NCI-H2081 (cell line): ENCODE measurements around the gene SHQ1.
"Not testable (repeated sequence)": the region's sequence is repeated elsewhere in the genome, so short reads cannot be mapped to it uniquely, and the experiment has no call there.

Experiments used
- DNase-seq, 2 experiments: peaks; one replicate each; lab custom pipeline; 2025; lab: John Stamatoyannopoulos, UW

SHQ1 gene

DNA sequence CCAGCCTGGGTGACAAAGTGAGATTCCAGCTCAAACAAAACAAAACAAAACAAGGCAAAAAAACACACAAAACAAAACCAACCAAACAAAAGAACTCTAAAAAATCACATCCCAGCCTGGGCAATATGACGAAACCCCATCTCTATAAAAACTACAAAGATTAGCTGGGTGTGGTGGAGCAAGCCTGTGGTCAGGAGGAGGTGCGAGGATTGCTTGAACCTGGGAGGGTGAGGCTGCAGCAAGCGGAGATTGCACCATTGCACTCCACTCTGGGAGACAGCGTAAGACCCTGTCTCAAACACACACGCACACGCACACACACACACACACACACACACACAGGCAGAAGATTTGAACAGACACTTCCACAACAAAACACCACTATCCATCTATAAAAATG, 99.6 kb downstream of the SHQ1 start:
- no peak for DNase-seq

GRCh38 chr3:72746430-72747411, 101.5 kb downstream of the SHQ1 start:
- no peak for DNase-seq

- peak in 1 of 2 experiments; percentile 45 for DNase-seq
Observed at GRCh38 chr3:72745146-72745999, 102.9 kb downstream of the SHQ1 start.

DNA sequence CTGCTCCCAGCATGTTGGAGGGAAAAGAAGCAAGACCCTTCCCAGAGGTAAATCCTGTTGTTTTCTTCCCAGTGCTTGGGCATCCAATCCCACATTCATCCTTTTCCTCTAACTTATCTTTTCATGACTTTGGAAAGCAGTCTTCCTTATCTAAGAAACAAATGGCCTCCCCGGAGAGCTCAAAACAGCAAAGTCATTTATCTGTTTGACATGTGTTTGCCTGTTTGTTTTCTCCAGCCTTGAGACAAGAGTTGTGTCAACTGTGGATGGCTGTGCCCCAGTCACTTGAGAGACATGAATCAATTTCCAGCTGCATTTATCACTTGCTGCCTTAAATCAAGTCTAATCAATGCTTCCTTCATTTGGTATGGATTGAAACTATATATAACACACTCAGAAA, 103.9 kb downstream of the SHQ1 start:
- DNase-seq: no peak

DNA sequence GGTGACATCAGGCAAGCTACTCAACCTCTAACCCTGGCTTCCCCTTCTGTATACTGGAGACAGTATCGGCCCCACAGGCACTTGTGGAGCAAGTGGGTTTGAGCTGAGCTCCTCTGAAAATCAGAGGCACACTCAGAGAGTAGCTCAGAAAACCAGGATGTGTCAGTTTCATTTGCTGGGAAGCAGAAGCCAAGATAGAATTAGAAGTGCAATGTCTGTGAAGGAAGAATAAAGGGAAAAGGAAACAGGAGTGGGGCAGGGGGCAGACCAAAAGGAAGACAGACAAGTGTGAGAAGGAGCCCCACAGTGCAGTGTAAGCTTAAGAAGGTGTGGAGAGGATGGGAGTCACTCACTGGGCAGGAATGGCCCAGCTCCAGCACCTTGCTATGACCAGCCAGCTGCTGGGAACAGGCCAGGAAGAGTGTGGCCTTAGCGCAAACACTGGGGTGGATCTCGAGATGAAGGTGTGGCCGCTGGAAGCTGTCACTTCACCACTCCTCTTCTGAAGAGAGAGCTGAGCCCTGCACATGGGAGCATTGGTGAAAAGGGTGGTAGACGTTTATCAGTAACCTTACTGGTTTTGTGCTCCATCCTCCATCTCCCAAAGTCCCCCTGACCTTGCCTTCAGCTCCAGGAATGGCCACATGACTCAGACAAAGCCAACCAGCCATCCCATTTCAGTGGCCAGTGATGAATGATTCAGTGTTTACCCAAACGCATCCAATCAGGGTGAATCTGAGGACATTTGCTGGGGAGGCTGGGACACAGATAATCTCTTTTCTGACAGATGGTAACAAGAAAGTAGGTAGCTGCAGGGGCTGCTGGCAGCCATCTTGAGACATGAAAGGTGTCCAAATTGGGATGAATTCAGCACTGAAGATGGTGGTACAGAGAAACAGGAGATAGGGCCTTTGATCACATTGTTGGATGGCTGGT, 108.4 kb downstream of the SHQ1 start:
- no peak for DNase-seq

- DNase-seq: peak; percentile 22 to 54
Observed at GRCh38 chr3:72738752-72739530, 109.3 kb downstream of the SHQ1 start.

- not testable (repeated sequence) for DNase-seq
Observed at GRCh38 chr3:72735072-72735471, 113.2 kb downstream of the SHQ1 start.

DNA sequence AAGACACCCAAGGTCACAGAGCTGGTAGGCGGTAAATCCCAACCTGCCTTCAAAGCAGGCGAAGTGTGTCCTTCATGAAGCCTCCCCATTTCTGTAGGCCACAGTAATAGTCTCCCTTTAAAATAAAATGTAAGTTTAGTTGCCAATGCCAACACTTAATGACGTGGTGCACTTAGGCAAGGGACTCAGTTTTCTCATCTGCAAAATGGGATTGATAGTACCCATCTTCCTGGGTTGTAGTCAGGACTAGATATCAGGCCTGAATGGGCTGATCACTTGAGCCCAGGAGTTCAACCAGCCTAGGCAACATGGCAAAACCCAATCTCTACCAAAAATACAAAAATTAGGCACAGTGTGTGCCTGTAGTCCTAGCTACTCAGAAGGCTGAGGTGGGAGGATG, 114.6 kb downstream of the SHQ1 start:
- no peak for DNase-seq

GRCh38 chr3:72732666-72733345, 115.4 kb downstream of the SHQ1 start:
- DNase-seq: peak; percentile 58 to 83

- peak; percentile 17 to 68 for DNase-seq
Observed at GRCh38 chr3:72728958-72729467, 119.2 kb downstream of the SHQ1 start.

DNA sequence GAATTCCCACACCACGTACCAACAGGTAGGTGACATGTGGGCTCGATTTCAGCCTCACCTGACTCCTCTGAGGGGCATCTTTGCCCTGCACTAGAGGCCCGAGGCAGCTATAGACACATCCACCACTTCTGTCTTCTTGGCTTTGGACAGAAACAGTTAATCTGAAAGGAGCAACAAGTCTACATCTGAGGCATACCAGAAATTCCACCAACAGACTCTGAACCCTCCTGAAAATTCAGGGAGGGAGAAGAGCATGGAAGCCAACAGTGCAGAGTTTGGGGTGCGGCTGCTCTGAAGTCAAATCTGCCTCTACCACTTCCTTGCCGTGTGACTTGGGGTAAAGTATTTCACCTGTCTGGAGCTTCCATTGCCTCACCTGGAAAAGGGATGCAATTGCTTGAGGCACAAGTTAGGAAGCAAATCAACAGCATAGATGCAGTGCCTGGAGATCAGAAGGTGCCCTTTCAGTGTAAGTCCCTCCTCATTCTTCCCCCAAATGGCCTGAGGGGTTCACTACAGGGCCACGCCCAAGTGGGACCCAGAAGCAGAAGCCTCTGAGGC, 119.8 kb downstream of the SHQ1 start:
- no peak for DNase-seq

GRCh38 chr3:72727726-72728125, 120.5 kb downstream of the SHQ1 start:
- DNase-seq: no peak

DNA sequence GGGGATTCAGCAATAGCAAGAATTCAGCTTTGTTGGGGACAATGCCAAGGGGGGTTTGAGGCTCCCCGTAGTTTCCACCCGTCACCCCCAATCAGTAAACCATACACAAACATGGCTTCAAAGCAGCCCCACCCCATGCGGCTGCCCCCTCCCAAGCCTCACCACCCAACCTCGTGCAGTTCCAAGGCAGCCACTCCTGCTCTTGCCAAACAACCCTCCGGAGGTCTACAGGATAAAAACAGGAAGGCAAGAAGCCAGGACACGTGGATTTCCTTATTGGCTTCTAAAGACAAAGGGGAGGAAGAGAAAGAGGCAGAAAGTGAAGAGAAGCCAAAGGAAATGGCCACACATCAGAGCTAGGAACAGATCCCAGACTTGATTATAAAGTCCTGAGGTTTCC, 121.1 kb downstream of the SHQ1 start:
- no peak for DNase-seq

GRCh38 chr3:72725229-72725628, 123.0 kb downstream of the SHQ1 start:
- DNase-seq: no peak

DNA sequence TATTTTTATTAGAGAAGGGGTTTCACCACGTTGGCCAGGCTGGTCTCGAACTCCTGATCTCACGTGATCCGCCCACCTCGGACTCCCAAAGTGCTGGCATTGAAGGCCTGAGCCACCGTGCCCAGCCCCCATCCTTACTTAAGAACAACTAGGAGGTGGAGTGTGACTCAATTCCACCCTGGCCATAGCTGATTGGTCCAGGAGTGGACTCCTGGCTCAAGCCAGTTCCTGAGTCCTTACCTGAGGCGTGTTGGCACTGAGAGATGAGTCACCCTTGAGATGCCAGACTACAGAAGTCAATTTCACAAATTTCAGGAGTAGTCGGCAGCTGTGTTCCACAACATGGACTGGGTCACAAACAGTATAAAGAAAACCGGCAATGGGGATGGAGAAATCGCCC, 124.2 kb downstream of the SHQ1 start:
- no peak for DNase-seq

DNA sequence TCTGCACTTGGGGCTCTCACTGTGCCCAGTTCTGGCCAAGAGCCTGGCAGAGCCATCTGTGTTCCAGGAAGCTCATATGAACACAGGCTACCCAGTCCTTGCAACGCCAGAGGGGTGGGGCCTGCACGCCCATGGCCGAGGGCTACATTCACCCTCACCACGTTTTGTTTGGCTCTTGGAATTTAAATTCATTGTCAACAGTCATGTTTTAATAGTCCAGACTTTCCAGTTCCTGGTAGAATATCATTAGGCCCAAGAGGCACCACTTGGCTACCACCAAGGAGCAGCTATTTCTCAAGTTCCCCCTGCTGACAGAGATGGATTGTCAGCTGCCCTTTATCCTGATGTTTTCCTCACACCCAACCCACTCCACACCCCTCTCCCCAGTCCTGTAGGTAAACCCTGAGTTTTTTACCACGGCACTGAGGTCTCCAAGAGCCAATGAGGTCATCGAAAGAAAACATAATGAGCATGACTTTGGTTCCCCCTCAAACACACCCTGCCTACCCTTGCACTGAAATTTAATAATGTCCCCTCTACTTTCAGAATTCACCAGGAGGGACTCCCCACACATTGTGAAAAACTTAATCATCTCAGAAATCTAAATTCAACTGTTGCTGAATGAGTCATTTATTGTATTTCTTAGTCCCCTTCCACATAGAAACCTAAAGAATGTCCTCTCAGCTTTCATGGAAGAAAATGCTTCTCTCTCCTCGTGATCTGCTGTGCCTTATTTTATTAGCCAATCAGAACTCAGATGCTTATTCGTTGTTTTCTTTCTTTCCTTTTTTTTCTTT, 125.1 kb downstream of the SHQ1 start:
- no peak for DNase-seq

DNA sequence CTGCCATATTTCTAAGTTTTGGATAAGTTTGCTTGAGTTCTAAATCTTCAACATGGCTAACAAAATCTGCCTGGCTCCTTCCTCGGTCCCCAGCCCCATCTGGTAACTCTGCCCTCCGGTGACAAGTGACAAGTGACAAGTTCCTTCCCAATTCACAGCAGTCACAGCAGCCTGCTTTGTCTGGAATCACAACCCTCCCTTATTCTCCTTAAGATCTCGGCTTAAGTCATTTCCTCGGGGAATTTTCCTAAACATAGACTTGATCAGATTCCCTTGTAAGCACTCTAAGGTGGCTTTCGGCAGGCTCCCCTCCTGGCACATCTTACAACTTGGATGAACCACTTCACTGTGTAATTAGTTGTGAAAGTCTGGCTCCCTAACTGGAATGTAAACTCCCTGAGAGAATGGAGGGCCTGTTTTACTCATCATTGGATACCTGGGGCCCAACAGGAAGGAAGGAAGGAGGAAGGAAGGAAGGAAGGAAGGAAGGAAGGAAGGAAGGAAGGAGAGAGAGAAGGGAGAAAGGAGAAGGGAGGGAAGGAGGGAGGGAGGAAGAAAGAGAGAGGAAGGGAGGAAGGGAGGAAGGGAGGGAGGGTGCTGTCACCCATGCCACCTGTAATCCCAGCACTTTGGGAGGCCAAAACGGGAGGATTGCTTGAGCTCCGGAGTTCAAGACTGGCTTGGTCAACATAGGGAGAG, 126.4 kb downstream of the SHQ1 start:
- DNase-seq: no peak

- no peak for DNase-seq
Observed at GRCh38 chr3:72720566-72720965, 127.7 kb downstream of the SHQ1 start.
